ENCODE measurements around the gene PIGQ.

PIGQ gene

GRCh38 chr16:630815-631405 lies 61.1 kb downstream of the PIGQ start, which contains the start of gene WFIKKN1:
Gene WFIKKN1 (plus strand): TSS chr16:630985. CDS start chr16:631254, 269 bp downstream.
- DNase-seq = no peak

DNA sequence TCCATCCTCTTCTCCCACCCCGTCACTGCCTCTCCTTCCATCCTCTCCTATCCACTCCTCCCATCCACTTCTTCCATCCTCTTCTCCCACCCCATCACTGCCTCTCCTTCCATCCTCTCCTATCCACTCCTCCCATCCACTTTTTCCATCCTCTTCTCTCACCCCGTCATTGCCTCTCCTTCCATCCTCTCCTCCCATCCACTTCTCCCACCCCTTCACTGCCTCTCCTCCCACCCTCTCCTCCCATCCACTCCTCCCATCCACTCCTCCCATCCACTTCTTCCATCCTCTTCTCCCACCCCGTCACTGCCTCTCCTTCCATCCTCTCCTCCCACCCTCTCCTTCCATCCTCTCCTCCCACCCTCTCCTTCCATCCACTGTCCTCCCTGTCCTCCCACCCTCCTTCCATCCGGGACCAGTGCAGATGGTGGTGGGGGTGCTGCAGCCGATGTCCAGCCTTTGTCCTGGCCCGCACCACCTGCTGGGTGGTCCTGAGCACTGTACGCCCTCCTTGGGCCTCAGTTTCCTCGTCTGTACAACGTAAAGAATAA lies 62.1 kb downstream of the PIGQ start:
- no peak for DNase-seq

- DNase-seq = no peak
Measured at GRCh38 chr16:632486-633335, 62.9 kb downstream of the PIGQ start.

DNA sequence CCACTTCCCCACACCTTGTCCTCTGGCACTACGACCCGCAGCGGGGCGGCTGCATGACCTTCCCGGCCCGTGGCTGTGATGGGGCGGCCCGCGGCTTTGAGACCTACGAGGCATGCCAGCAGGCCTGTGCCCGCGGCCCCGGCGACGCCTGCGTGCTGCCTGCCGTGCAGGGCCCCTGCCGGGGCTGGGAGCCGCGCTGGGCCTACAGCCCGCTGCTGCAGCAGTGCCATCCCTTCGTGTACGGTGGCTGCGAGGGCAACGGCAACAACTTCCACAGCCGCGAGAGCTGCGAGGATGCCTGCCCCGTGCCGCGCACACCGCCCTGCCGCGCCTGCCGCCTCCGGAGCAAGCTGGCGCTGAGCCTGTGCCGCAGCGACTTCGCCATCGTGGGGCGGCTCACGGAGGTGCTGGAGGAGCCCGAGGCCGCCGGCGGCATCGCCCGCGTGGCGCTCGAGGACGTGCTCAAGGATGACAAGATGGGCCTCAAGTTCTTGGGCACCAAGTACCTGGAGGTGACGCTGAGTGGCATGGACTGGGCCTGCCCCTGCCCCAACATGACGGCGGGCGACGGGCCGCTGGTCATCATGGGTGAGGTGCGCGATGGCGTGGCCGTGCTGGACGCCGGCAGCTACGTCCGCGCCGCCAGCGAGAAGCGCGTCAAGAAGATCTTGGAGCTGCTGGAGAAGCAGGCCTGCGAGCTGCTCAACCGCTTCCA lies 63.7 kb downstream of the PIGQ start:
- no peak for DNase-seq
